ENCODE results near the gene TDRD10.

- no peak for TF ChIP-seq CTCF (IDR thresholded peaks at IDR 0.05; ENCODE audit: borderline replicate concordance, extremely low read depth, low read length, poor library complexity, severe bottlenecking)
- no peak for TF ChIP-seq EZH2 (IDR thresholded peaks at IDR 0.05; ENCODE audit: borderline replicate concordance, low read depth, low read length, severe bottlenecking)
These were observed 11.7 kb upstream of the TDRD10 start for GRCh38 chr1:154490317-154490716.
